Gastroesophageal sphincter (tissue), 3 donors: ENCODE measurements around the gene APOL6.

Experiments
- POLR2AphosphoS5 ChIP-seq: sonication (generic); formaldehyde crosslinking; IDR thresholded peaks from one replicate; pipeline ENCODE4 v1.6.1; 2017; ENCODE audit warnings: antibody characterized with exemption
- TF ChIP-seq, protein P1 (sequence below), 4 experiments: fragments of 200-600 bp in 2 of 4; fragments of 450-650 bp in 2 of 4; sonication (generic) in 1 of 4; IDR thresholded peaks; one replicate each; pipeline ENCODE4 v1.5.1; 2017 to 2019; ENCODE audit warnings: antibody characterized with exemption in 4 of 4, mild to moderate bottlenecking in 2 of 4, moderate library complexity in 2 of 4

- TF ChIP-seq, protein P1, sequence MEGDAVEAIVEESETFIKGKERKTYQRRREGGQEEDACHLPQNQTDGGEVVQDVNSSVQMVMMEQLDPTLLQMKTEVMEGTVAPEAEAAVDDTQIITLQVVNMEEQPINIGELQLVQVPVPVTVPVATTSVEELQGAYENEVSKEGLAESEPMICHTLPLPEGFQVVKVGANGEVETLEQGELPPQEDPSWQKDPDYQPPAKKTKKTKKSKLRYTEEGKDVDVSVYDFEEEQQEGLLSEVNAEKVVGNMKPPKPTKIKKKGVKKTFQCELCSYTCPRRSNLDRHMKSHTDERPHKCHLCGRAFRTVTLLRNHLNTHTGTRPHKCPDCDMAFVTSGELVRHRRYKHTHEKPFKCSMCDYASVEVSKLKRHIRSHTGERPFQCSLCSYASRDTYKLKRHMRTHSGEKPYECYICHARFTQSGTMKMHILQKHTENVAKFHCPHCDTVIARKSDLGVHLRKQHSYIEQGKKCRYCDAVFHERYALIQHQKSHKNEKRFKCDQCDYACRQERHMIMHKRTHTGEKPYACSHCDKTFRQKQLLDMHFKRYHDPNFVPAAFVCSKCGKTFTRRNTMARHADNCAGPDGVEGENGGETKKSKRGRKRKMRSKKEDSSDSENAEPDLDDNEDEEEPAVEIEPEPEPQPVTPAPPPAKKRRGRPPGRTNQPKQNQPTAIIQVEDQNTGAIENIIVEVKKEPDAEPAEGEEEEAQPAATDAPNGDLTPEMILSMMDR (IDR thresholded peaks at IDR 0.05): no peak
- no peak for TF ChIP-seq POLR2AphosphoS5
Observed at GRCh38 chr22:35619336-35620094, 28.7 kb upstream of the APOL6 start.
